HG02763 (cell line): Measurements from ENCODE around the gene NDUFB2.
"Not testable (repeated sequence)": the region's sequence is repeated elsewhere in the genome, so short reads cannot be mapped to it uniquely, and the experiment has no call there.

ENCODE experiments used
- ATAC-seq: cut with Tn5 transposase; IDR thresholded peaks from one replicate; pipeline ENCODE4 v1.9.1; 2021; ENCODE audit warnings: mild to moderate bottlenecking, moderate library complexity; ENCODE audit not compliant: unreplicated experiment

The NDUFB2 gene

DNA sequence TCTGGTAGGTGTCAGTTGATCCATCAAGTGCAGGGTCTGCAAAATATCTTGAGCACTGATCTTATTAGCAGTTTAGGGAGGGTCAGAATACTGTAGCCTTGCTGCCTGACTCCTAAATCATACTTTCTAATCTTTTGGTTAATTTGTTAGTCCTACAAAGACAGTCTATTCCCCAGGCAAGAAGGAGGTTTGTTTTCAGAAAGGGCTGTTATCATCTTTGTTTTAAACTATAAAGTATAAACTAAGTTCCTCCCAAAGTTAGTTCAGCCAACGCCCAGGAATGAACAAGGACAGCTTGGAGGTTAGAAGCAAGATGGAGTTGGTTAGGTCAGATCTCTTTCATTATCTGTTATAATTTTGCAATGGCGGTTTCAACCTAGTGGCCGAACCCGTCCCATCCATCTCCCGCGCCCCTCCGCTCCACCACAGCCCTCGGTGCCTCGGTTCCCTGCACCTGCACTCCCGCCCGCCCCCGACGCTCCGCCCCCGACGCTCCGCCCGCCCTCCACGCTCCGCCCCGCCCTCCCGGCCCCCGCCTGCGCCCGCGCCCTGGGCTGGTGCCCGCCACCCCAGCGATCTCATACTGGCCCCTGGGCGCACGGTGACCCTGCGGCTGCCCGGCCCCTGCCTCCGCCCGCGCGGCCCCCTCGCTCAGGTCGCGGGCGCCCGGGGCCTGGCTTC lies 24.0 kb upstream of the NDUFB2 start, which contains the start of gene ADCK2:
Gene ADCK2, plus strand, starts transcription at position 564 of the 681 bp plus-strand sequence. CDS start 386 bp downstream, outside the sequence.
- ATAC-seq = peak; percentile 53

DNA sequence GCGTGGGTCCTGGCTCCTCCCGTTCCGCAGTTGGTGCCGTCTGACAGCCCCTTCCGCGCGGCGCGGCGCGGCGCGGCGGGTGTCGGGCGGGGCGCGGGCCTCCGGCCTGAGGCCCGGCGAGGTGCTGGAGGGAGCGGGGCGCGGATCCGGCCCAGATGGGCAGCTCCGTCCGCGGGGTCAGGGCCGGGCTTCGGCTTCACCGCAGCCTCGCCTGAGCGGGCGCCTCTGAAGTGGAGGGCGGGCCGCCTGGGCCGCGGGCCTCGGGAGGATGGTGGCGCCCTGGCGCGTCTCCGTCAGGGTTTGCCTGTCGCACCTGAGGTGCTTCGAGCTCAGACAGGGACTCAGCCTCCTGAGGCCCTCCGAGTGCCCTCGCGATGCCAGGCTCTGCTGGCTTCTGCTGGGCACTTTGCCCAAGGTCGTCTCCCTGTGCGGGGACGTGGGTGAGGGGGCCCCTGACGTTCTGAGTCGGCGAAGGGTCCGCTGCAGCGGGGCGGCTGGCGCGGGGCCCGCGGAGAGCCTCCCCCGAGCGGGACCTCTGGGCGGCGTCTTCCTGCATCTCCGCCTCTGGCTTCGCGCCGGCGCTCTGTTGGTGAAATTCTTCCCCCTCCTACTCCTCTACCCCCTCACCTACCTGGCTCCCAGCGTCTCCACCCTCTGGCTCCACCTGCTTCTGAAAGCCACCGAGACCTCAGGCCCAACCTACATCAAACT lies 23.3 kb upstream of the NDUFB2 start:
- ATAC-seq = peak; percentile 46

DNA sequence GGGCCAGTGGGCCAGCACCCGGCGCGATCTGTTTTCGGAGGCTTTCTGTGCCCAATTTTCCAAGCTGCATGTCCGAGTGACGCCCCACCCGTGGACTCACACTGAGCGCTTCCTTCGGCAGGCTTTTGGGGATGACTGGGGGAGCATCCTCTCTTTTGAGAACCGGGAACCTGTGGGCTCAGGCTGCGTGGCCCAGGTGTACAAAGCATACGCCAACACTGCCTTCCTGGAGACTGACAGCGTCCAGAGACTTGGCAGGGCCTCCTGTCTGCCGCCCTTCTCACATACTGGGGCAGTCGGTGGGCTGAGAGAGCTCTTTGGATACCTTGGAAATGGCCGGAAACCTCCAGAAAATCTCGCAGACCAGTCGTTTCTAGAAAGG lies 22.7 kb upstream of the NDUFB2 start:
- ATAC-seq = no peak

DNA sequence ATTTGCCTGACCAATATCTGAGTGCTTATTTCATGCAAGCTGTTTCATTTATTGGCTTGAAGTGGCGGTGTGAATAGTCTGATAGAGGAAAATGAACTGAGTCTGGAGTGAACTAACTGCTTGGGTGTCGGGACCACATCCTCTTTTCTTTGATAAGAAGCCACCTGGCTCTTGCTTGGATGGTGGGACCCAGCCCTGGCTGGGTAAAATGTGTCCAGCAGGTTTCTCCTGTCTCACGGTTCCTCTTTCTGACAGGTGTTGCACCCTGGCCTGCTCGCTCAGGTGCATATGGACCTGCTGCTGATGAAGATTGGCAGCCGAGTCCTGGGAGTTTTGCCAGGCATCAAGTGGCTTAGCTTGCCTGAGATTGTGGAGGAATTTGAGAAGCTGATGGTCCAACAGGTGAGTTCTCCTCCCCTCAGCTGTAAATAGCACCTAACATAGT lies 22.1 kb upstream of the NDUFB2 start:
- peak; percentile 24 for ATAC-seq

DNA sequence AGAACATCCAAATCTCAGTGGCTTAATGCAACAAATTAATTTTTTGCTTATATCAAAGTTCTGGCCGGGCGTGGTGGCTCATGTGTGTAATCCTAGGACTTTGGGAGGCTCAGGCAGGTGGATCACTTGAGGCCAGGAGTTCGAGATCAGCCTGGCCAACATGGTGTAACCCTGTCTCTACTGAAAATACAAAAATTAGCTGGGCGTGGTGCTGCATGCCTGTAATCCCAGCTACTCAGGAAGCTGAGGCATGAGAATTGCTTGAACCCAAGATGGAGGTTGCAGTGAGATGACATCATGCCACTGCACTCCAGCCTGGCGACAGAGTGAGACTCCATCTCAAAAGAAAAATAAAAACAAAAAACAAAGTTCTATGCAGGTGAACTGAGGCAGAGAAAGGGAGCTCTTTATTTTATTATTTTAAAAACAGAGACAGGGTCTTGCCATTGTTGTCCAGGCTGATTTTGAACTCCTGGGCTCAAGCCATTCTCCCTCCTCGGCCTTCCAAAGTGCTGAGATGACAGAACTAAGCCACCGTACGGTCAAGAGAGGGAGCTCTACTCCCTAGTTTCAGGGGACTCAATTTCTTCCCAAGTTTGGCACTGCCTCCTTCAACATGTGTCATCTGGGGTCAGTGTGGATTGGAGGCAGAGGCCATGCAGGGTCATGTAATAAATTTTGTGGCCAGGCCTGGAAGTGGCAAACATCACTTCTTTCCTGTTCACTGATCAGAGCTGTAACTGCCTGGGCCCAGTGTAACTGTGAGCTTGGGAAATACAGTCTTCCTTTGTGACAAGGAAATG lies 21.4 kb upstream of the NDUFB2 start:
- no peak for ATAC-seq

DNA sequence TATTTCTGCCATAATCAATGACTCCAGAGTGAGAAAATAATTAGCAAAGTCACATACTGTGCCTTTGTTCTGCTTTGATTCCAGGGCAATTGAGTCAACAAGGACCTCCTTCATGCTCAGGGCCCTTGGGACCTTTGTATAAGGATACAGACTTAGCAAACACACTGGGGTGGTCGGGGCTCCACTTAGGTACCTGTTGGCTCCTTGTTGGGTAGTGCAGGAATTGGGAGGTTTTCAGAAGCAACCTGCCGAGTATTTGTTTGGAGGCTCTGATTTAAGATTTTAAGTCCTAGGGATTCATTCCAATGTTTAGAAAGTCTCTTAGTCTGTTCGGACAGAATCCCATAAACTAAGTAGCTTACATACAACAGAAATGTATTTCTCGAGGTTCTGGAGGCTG lies 20.8 kb upstream of the NDUFB2 start:
- ATAC-seq = no peak

DNA sequence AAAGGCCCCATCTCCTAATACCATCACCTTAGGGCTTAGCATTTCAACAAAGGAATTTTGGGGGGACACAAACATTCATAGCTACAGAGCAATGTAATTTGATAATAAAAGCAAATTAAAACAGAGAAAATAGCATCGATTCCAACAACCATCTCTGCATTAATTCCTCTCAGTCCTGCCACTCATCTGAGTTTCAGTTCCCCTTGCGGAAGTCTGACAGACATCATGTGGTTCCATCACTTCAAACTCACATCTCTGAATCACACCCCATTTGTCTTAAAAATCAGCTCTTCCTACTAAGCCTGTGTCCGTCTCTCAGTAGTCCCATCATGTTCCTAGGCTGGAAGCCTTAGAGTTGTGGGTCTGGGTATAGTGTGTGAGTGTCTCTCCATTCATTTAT lies 20.2 kb upstream of the NDUFB2 start:
- peak; percentile 40 for ATAC-seq

DNA sequence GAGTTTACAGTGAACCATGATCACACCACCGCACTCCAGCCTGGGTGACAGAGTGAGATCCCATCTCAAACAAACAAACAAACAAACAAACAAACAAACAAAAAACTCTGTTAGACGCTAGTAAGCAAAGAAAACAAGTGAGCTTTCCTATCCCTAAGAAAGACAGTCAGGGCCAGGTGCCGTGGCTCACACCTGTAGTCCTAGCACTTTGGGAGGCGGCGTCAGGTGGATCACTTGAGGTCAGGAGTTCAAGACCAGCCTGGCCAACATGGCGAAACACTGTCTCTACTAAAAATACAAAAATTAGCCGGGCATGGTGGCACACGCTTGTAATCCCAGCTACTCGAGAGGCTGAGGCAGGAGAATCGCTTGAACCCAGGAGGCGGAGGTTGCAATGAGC lies 19.6 kb upstream of the NDUFB2 start:
- not testable (repeated sequence) for ATAC-seq

DNA sequence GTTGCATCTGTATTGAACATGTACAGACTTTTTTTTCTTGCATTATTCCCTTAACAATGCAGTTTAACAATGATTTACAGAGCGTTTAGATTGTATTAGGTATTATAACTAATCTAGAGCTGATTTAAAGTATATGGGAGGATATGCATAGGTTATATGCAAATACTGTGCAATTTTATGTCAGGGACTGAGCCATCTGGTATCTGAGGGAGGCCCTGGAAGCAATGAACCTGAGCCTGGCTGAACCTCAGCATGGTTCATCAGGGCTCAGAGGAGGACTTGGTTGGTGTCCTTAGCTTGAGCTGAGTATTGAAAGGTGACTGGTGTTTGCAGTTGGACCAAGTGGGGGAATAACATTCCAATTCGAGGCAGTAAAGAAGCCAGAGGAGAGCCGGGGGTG lies 19.0 kb upstream of the NDUFB2 start:
- no peak for ATAC-seq

DNA sequence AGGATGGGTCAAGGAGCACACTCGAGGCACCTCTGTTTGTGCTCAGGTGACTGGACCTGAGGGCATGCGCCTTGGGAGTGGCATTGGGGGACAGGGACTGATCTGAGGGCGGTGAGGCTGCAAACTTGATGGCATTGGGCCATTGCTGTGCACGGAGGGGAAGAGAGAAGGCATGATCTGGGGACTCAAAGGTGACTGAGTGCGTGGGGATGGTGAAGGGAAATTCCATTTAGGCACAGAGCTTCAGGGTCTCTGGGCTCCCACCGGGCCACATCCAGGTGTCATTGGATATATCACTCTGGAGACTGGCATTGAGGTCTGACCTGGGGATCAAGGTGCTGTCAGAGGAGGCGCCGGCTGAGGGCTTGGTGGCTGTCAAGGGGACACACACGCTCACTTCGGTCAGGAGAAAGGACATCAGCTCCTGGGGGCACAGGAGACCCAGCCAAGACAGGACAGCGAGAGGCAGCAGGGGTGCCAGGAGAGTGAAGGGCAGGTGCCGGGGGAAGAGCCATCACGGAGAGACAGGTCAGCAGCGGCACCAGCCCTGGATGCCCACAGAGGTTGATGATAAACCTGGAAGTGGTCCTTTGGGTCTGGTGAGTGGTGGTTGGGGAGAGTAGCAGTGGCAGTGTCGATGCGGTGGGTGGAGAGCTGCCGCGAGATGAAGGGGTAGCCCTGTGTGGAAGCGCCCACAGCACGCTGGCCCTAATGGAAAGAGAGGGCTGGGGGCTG lies 18.3 kb upstream of the NDUFB2 start:
- no peak for ATAC-seq

DNA sequence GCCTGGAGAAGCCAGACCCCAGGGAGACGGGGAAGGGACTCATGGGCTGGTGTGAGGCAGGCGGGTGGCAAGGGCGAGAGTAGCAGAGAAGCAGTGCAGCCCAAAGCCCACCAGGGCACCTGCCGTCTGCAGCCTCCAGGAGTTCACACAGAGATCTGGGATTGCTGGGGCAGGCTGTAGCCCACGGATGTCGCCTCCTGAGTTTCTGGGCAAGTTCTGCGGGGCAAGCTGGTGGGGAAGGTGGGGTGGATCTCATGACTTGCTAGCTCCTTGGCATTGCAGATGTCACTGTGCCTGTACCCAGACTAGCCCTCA lies 17.7 kb upstream of the NDUFB2 start:
- ATAC-seq = no peak

DNA sequence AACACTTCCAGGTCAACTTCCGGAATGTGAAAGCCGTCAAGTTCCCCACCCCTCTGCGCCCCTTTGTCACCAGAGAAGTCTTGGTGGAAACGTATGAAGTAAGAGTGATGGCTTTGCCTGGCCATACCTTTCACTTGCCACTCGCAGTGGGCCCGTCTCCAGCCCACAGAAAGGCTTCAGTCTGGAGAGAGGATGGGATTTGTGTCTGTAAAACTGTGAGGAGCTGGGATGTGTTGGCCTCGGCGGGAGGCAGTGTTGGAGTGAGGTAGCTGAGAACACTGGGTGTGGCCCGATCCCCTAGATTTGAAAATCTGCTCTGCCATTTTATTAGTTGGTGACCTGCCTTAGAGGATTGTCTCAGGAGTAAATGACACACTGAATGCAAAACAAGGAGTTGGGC lies 17.3 kb upstream of the NDUFB2 start:
- ATAC-seq = no peak

DNA sequence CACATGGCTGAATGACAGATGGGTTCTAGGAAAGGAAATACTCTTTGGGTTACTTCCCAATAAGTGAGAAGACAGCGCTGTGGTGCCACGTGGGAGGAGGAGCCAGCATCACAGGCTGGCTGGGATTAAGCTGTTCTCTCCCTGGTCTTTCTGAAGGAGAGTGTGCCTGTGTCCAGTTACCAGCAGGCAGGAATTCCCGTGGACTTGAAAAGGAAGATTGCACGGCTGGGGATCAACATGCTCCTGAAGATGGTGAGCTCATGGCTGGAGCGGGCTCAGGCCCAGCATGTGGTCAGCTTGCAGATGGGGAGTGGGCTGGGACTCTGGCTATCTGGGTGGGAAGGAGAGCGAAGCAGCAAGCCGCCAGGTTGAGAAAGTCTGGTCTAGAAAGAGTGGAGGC lies 15.6 kb upstream of the NDUFB2 start:
- ATAC-seq = no peak

DNA sequence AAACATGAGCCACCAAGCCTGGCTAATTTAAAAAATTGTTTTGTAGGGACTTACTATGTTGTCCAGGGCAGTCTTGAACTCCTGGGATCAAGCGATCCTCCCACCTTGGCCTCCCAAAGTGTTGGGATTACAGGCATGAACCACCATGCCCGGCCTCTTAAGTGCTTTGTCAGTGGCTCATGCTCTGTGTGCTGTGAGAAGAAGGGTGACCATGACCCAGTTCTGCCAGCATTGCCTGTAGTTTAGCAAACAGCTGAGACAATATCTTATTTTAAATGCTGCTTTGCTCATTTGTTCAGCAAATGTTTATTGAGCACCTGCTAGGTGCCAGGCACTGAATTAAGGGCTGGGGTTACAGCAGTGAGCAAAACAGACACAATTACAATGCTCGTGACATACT lies 14.7 kb upstream of the NDUFB2 start:
- ATAC-seq = no peak

DNA sequence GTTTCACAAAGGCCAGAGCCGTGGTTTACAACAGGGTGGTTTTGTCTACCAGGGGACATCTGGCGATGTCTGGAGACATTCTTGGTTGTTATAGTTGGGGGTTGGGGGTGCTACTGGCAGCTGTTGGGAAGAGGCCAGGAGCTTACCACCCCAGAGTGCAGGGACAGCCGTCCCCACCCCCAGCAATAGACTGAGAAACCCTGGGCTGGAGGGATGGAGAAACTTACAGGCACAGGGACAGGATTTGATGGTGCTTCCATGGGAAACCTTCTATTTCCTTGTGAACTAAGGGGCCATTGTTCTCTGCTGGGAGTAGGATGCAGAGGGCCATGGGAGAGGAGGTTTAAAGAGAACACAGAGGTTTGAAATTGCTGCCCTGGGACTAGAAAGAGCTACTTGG lies 12.9 kb upstream of the NDUFB2 start:
- ATAC-seq = no peak

DNA sequence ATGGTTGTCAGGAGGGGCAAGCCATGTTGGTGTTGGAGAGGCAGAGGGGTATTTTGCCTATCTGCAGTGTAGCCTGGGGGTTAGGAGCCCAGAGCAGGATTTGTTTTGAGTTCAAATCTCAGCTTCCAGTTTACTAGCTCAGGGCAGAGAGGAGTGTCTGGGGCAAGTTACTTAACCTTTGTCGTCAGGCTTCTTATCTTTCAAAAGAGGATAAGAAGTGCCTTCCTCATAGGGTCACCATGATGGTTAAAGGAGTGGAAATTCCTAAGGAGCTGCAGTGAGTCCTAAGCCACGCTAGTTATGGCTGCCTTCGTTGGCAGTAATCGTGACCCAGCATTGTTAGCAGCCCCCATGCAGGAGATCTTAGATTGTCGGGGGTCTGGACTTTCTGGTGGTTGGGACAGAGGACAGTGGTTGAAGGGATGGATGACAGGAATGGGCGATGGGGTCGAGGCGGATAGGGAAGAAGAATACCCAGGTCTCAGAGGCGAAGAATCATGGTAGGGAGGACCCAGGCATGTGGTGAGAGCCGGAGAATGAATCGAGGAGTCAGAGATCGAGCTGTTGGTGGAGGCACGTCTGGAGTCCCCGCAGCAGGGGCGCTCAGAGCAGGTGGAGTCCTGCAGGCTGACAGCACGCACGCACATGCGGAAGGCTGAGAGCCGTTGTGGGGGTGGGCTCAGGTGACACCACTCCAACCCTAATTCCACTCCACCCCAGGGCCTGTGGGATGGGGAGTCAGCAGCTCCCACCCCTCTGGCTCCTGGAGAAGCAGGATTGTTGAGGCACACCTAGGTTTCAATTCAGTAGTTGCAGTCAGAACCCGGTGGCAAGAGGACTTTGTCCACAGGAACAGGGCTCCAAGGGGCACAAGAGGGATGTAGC lies 12.2 kb upstream of the NDUFB2 start:
- no peak for ATAC-seq

DNA sequence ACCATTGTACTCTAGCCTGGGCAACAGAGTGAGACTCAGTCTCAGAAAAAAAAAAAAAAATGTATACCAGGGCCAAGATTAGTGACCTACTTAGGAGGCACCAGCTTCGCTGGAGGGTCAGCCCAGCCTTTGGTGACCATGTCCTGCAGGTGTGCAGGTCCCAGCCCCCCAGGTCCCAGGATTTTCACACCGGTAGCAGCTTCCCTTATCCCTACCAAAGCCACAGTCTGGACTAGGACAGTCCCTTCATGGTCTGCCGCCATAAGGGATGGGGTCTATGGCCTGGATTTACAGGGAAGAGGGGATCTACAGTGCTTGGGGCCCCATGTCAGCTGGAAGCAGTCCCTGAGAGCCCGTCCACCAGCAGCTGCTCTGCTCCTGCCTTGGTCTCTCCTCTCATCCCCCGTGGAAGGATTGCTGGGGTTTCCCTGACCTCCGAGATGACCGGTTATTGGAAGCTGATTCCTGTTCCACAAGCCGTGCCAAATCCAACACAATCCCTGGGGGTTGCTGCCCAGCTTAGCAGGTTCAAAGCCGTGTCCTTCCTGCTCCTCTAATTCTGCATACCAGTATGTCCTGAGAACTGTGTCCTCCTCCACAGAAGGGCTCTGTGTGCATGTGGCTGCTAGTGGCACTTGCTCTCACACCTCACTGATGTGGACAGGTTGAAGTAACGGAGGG lies 11.0 kb upstream of the NDUFB2 start:
- ATAC-seq = no peak

DNA sequence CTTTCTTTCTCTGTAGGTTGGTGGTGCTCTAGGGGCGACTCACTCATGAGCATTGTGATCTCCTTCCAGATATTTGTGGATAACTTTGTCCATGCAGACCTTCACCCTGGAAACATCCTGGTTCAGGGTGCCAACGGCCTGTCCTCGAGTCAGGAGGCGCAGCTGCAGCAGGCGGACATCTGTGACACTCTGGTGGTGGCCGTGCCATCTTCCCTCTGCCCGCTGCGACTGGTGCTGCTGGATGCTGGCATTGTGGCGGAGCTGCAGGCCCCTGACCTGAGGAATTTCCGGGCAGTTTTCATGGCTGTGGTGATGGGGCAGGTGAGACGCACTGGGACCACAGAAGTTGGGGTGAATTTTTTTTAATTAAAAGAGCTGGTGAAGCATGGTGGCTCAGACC lies 9.6 kb upstream of the NDUFB2 start:
- ATAC-seq = no peak

DNA sequence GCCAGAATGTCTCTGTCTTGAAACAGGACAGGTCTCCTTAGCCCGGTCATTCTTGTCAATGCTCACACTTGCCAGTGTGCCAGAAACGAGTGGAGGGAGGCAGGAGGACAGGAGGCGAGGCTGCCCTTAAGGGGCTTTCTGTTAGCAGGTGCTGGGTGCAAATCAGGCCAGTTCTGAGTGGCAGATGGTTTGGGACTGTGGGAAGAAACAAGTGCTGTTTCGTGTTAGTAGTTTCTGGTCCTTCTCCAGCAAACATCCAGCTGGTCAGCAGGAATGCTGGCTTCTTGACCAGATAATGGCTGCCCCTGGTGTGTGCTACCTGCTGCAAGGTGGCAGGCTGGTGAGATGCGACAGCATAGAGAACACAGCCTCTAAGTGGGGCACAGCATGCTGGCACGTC lies 8.2 kb upstream of the NDUFB2 start:
- ATAC-seq = no peak
